Mesodermal cell (in vitro differentiated cells): Measurements from ENCODE around the gene GTPBP6.

Source experiments
- H3K27ac ChIP-seq: 2 replicates; pipeline ENCODE4 v1.7.0; 2013; ENCODE audit warnings: mild to moderate bottlenecking, low read depth, low read length, moderate library complexity; ENCODE audit not compliant: severe bottlenecking
- H3K36me3 ChIP-seq: 2 replicates; pipeline ENCODE4 v1.7.1; 2013; ENCODE audit warnings: mild to moderate bottlenecking, low read length, moderate library complexity; ENCODE audit not compliant: control insufficient read depth, insufficient read depth
- H3K4me1 ChIP-seq: one replicate; pipeline ENCODE4 v1.7.1; 2013; ENCODE audit warnings: mild to moderate bottlenecking, low read length; ENCODE audit not compliant: insufficient read depth, control insufficient read depth, poor library complexity, severe bottlenecking
- H3K4me3 ChIP-seq: 2 replicates; pipeline ENCODE4 v1.7.0; 2013; ENCODE audit warnings: low read length, control low read depth, mild to moderate bottlenecking; ENCODE audit not compliant: insufficient read depth, poor library complexity, severe bottlenecking; ENCODE audit errors: extremely low read depth
- H3K9me3 ChIP-seq: 2 replicates; pipeline ENCODE4 v1.7.1; 2013; ENCODE audit warnings: mild to moderate bottlenecking, low read length, moderate library complexity; ENCODE audit not compliant: control insufficient read depth
- WGBS, 2 experiments: methylation state at CpG; one replicate each; pipeline ENCODE4 v1.1.5; 2013; ENCODE audit warnings: missing lambda C conversion rate in 2 of 2; ENCODE audit not compliant: insufficient coverage in 2 of 2; 5-methylcytosine and 5-hydroxymethylcytosine counted together

GTPBP6 gene

DNA sequence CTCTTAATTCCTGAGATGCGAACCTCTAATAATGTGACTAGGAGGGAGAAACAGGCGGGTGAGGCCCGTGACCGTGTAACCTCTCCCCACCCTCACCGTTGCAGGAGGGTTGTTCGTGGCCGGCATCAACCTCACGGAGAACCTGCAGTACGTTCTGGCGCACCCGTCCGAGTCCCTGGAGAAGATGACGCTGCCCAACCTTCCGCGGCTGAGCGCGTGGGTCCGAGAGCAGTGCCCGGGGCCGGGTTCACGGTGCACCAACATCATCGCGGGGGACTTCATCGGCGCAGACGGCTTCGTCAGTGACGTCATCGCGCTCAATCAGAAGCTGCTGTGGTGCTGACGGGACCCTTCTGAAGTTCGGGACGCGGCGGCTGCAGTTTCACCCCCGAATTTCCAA, 19.6 kb downstream of the GTPBP6 start:
- 96 to 97% methylated on average over 29 to 36 of the region's 36 CpGs for WGBS, 2 experiments
- Histone ChIP-seq H3K4me3 (no peak overlapping the region), H3K27ac (no peak overlapping the region), H3K9me3 (no peaks in the 10 kb centered on the region), H3K36me3 (peaks cover 65% of the 10 kb centered on the region), H3K4me1 (no peaks in the 10 kb centered on the region)

DNA sequence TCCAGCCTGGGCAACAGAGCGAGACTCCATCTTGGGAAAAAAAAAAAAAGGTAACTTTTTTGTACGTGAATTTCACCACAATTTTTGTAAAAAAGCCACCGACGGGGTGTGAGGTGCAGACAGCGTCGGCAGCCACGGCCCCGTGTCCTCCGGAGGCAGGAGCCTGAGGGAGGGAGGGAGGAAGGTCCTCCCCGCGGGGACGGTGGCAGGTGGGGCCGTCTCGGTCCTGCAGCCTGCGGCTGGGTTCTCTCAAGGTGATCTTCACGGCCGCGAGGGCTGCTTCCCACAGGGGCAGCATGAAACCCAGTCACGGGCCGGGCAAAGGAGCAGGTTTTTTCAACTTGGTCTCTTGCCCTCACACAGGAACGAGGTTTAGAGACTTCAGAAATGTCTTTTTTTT, 23.5 kb downstream of the GTPBP6 start:
- no peaks in the 10 kb centered on the region for H3K9me3 ChIP-seq
- 92 to 94% methylated on average over 16 to 21 of the region's 21 CpGs for WGBS, 2 experiments
- H3K36me3 ChIP-seq = peaks cover 72% of the 10 kb centered on the region
- H3K4me3 ChIP-seq = no peak overlapping the region
- H3K4me1 ChIP-seq = no peaks in the 10 kb centered on the region
- H3K27ac ChIP-seq = no peak overlapping the region

DNA sequence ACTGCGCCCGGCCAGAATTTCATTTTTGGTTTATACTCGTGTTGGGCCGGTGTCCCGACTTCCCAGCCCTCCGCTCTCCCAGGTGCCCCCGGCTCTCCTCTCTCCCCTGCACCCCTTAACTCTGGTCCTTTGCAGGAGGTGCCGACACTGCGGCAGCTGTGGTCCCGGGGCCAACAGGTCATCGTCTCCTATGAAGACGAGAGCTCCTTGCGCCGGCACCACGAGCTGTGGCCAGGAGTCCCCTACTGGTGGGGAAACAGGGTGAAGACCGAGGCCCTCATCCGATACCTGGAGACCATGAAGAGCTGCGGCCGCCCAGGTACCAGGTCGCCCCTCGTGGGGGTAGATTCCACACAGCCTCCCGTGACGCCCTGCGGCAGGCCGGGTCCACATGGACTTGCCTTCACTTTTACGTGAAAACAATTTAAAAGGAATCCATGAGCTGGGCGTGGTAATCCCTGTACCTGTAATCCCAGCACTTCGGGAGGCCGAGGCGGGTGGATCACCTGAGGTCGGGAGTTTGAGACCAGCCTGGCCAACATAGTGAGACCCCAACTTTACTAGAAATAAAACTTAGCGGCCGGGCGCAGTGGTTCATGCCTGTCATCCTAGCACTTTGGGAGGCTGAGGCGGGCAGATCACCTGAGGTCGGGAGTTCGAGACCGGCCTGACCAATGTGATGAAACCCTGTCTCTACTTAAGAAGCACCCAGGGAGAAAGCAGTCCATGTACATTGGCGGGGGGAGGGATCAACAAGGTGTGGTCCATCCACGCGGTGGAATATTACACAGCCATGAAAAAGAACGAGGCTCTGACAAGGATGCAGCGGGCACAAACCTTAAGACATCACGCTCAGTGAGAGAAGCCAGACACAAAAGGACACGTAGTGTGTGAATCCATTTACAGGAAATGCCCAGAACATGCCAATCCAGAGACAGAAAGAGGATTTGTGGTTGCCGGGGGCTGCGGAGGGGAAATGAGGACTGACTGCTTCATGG, 25.4 kb downstream of the GTPBP6 start:
- Histone ChIP-seq H3K27ac (no peak overlapping the region), H3K9me3 (no peaks in the 10 kb centered on the region), H3K36me3 (peaks cover 75% of the 10 kb centered on the region), H3K4me1 (no peaks in the 10 kb centered on the region), H3K4me3 (no peak overlapping the region)
- WGBS, 2 experiments = 95% methylated on average over 40 to 44 of the region's 47 CpGs

DNA sequence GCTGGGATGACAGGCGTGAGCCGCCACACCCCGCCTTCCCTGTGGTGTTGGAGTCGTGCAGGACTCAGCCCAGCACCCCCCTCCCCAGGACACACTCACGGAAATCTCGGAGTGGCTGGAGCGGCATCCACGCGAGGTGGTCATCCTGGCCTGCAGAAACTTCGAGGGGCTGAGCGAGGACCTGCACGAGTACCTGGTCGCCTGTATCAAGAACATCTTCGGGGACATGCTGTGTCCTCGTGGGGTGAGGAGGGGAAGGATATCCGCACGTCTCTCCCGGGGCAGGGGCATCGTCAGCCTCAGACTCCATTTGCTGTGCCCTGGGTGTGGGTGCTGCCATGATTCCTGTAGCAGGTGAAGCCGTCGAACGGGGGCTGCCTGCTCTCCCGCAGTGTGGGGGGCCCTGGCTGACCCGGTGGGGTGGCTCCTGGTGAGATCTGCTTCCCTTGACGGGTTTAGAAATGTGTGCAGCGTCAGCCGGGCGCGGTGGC, 27.1 kb downstream of the GTPBP6 start:
- Histone ChIP-seq H3K4me1 (no peaks in the 10 kb centered on the region), H3K4me3 (no peak overlapping the region), H3K9me3 (no peaks in the 10 kb centered on the region), H3K27ac (no peak overlapping the region), H3K36me3 (peaks cover 83% of the 10 kb centered on the region)
- 96 to 97% methylated on average over 28 to 29 of the region's 29 CpGs for WGBS, 2 experiments

DNA sequence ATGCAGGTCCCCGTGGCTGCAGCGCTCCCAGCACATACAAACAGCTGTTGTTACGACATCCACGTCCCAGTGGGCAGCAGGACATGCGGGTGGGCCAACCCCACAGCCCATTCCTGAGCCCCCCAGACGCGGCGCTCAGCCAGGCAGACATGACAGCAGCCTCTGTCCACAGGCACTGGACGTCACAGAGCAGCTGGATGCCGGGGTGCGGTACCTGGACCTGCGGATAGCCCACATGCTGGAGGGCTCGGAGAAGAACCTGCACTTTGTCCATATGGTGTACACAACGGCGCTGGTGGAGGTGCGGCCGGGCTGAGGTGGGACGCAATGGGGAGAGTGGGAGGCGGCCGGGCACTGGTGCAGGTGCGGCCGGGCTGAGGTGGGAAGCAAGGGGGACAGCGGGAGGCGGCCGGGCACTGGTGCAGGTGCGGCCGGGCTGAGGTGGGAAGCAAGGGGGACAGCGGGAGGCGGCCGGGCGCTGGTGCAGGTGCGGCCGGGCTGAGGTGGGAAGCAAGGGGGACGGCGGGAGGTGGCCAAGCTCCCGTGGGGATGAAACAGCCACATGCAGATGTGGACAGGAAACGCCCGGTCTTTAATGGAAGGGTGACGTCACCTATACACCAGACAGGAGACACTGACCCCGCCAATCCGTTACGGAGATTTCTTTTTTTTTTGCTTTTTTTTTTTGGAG, 28.0 kb downstream of the GTPBP6 start:
- H3K36me3 ChIP-seq = peaks cover 85% of the 10 kb centered on the region
- WGBS, 2 experiments = 94 to 96% methylated on average over 27 to 39 of the region's 42 CpGs

DNA sequence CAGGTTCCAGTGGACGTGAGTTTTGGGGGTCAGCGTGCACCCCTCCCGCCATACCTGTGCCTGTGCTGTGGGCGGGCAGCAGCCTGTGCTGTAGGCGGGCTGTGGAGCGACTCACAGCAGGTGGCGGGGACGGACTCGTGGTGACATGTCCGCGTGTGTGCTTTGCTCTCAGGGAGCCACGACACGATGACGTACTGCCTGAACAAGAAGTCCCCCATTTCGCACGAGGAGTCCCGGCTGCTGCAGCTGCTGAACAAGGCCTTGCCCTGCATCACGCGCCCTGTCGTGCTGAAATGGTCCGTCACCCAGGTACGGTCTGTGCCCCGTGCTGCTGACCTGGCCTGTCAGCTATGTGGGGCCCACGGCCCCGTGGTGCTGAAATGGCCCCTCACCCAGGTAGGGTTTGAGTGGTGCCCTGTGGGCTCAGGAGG, 30.0 kb downstream of the GTPBP6 start:
- H3K36me3 ChIP-seq = peaks cover 91% of the 10 kb centered on the region
- WGBS, 2 experiments = 96 to 97% methylated on average over 24 to 25 of the region's 25 CpGs

More for the DNA sequence above, 28.0 kb downstream of the GTPBP6 start:
- H3K27ac ChIP-seq = no peak overlapping the region
- no peaks in the 10 kb centered on the region for H3K4me1 ChIP-seq
- H3K4me3 ChIP-seq = no peak overlapping the region
- H3K9me3 ChIP-seq = no peaks in the 10 kb centered on the region

DNA sequence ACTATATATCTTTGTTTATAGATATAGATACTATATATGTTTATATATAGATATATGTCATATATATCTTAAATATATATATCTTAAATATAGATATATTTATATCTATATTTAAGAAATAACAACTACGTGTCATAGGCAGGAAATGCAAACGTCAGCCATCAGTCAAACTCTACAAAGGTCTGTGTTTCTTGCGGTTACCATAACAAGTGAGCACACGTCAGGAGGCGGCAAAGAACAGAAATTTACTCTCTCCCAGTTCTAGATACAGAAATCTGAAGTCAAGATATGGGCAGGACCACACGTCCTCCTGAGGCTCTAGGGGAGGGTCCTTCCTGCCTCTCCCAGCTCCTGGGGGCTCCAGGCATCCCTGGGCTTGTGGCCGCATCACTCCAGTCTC, 30.9 kb downstream of the GTPBP6 start:
- H3K9me3 ChIP-seq = no peaks in the 10 kb centered on the region
- H3K4me3 ChIP-seq = no peak overlapping the region
- H3K4me1 ChIP-seq = no peaks in the 10 kb centered on the region
- no peak overlapping the region for H3K27ac ChIP-seq
- 90 to 100% methylated on average over 4 to 6 of the region's 7 CpGs for WGBS, 2 experiments
- peaks cover 82% of the 10 kb centered on the region for H3K36me3 ChIP-seq

More for the DNA sequence above, 30.0 kb downstream of the GTPBP6 start:
- no peaks in the 10 kb centered on the region for H3K9me3 ChIP-seq
- H3K4me1 ChIP-seq = no peaks in the 10 kb centered on the region
- H3K4me3 ChIP-seq = no peak overlapping the region
- H3K27ac ChIP-seq = no peak overlapping the region

DNA sequence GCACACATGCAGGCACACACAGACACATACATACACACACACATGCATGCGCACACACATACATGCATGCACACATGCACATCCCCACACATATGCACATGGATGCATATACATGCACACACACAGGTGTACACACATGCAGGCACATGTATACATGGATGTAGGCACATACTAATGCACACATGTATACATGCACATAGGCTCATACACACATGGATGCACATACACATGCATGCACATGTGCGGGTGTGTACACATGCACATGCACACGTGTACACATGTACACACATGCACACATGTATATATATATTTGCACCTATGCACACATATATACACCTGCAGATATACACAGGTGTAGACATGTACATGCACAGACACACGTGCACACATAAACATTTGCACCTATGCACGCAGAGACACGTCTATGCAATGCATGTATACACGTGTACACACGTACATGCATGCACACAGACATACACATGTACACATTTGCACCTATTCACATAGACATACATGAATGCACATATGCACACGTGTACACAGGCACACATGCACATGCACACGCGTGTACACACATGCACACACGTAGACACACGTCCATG, 33.4 kb downstream of the GTPBP6 start:
- Histone ChIP-seq H3K4me3 (no peak overlapping the region), H3K27ac (no peak overlapping the region), H3K36me3 (peaks cover 59% of the 10 kb centered on the region), H3K9me3 (no peaks in the 10 kb centered on the region), H3K4me1 (no peaks in the 10 kb centered on the region)
- 91 to 92% methylated on average over 13 of the region's 13 CpGs for WGBS, 2 experiments

DNA sequence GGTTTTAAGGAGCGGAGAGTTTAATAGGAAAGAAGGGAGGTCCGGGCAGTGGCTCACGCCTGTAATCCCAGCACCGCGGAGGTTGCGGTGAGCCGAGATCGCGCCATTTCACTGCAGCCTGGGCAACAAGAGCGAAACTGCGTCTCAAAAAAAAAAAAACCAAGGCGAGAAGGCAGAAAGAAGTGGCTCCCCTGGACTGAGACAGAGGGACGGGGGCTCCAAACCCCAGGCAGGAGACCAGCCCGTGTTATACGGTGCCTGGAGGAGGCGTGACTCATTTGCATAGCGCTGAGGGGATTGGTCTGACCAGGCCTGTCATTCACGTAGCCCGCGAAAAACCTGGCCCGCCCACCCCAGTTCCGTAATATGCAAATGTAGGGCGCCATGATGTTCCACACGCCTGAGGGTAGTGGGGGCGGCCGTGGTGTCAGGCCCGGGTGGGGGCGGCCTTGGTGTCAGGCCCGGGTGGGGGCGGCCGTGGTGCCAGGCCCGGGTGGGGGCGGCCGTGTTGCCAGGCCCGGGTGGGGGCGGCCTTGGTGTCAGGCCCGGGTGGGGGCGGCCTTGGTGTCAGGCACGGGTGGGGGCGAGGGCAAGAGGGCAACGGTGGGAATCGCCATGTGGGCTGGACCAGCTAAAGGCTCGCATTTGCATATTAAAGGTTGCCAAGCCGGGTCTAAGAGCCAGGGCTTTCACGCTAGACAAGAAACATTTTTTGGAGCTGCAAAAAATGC, 35.3 kb downstream of the GTPBP6 start:
- 7 to 8% methylated on average over 23 to 26 of the region's 45 CpGs for WGBS, 2 experiments
- Histone ChIP-seq H3K36me3 (peaks cover 41% of the 10 kb centered on the region), H3K4me1 (no peaks in the 10 kb centered on the region), H3K4me3 (peak overlapping the region; percentile 47), H3K27ac (peak overlapping the region; percentile 74), H3K9me3 (no peaks in the 10 kb centered on the region)
